Left lung (tissue), 10 donors: ENCODE results near the gene SLC17A9. TPM values are rescaled to one million over a fixed set of nuclear protein-coding genes. Genes with fewer than 3 reads are reported as not detected.

Source experiments
- ATAC-seq: fragments of 200-7000 bp; cut with Tn5 transposase; one replicate; pipeline ENCODE4 v1.9.1; 2020; ENCODE audit warnings: moderate library complexity
- DNase-seq, 4 donors: peaks; one replicate each; pipeline ENCODE4 v3.0.0-alpha.2; 2013 to 2020
- H3K27ac ChIP-seq, 2 donors: fragments of 200-600 bp; sonication (generic) in 1 of 2; one replicate each; pipeline versions ENCODE4 v1.5.0 to v1.8.0; 2020 to 2021
- H3K27me3 ChIP-seq, 2 donors: fragments of 200-600 bp; sonication (generic) in 1 of 2; one replicate each; pipeline versions ENCODE4 v1.5.0 to v1.8.0; 2020 to 2021
- H3K36me3 ChIP-seq, 2 donors: fragments of 200-600 bp; sonication (generic) in 1 of 2; one replicate each; pipeline versions ENCODE4 v1.5.0 to v1.8.0; 2020 to 2021
- H3K4me1 ChIP-seq, 2 donors: fragments of 200-600 bp; one replicate each; pipeline ENCODE4 v1.8.0; 2021
- H3K4me3 ChIP-seq, 2 donors: fragments of 200-600 bp; sonication (generic) in 1 of 2; one replicate each; pipeline versions ENCODE4 v1.5.0 to v1.8.0; 2020 to 2021; ENCODE audit warnings: mild to moderate bottlenecking in 1 of 2
- H3K9me3 ChIP-seq, 2 donors: fragments of 200-600 bp; sonication (generic) in 1 of 2; one replicate each; pipeline versions ENCODE4 v1.5.0 to v1.8.0; 2020 to 2021
- CTCF ChIP-seq, 2 donors: fragments of 200-600 bp; sonication (generic) in 1 of 2; IDR thresholded peaks; one replicate each; pipeline versions ENCODE4 v1.5.0 to v1.8.0; 2021; ENCODE audit warnings: antibody characterized with exemption in 2 of 2
- intact Hi-C, 2 donors: fragments of 100-400 bp; cut with DNase I; formaldehyde crosslinking; loops; one replicate each; pipeline versions ENCODE4 v1.11.2 to v1.14.2; 2022
- polyA plus RNA-seq, 6 donors: library from polyadenylated mRNA; unstranded; fragments of 120-200 nt; gene quantifications; one replicate each; pipeline ENCODE4 v1.2.1, GENCODE V29; 2013; ENCODE audit not compliant: insufficient read length in 6 of 6
- total RNA-seq, 2 donors: library from RNA; stranded (reverse); fragmentation: NEBNext Ultra II Directional; extraction: Animal tissue kit (Norgen Biotek cat#: 25700); gene quantifications; one replicate each; pipeline ENCODE4 v1.2.1, GENCODE V29; 2021
- donor health status: DM: no; HTN: yes; CAD: no.
- donor health status: DM: no; HTN: no; CAD: no.

The SLC17A9 gene
- total and polyA plus RNA-seq, 8 donors, result 2.1 to 18.1 (median 3.7) TPM

DNA sequence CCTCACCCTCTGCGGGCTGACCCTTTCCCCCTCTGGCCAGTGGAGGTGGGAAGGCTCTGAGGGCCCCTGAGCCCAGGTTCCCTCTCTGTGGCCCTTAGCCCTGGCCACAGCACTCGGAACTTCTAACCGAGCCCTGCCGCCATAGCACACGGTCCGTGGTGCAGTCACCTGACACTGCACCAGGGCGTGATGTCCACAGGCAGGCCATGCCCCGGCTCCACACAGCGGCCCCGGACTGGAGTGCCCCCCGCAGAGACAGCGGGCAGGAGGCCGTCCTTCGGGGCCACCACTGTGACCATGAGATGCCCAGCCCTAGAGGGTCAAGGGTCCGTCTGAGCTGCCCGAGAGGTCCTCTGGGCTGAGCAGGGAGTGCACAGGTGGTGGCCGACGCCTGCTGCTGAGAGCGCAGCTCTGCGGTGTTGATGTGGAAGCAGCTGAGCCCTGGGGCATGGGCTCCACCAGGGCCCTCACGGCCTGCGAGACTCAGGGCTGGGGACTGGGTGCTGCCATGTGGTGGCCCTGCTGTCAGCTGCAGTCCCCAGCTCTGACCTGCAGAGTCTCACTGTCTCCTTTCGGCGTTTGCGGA is 65.4 kb downstream of the SLC17A9 start:
- DNase-seq (peak in 1 of 4 donors; percentile 76), ATAC-seq (no peak)
- TF ChIP-seq CTCF (IDR thresholded peaks at IDR 0.05), result no peak
- H3K36me3 ChIP-seq, result no peaks in the 10 kb centered on the region
- H3K4me1 ChIP-seq, result no peaks in the 10 kb centered on the region
- H3K27me3 ChIP-seq, result peaks cover 47 to 100% of the 10 kb centered on the region in 2 donors
- no peak overlapping the region for H3K27ac ChIP-seq
- no peak overlapping the region for H3K4me3 ChIP-seq
- H3K9me3 ChIP-seq, result peaks cover 0 to 8% of the 10 kb centered on the region in 2 donors
- intact Hi-C loops, result no loop called here

Other genes starting within 250 kb of the SLC17A9 start
- 1 to 10 TPM in 1 of 2 donors, under 1 TPM in 1; 0.12 to 3.5 TPM for gene NTSR1, start 243.9 kb upstream of the SLC17A9 start, total RNA-seq
- gene NTSR1, start 243.9 kb upstream of the SLC17A9 start, polyA plus RNA-seq, result under 1 TPM; 0.03 to 0.14 (median 0.11) TPM
- 10 to 100 TPM in 1 of 2 donors, 1 to 10 TPM in 1; 6.1 to 10.1 TPM for gene MRGBP, start 156.2 kb upstream of the SLC17A9 start, total RNA-seq
- 10 to 100 TPM; 12.2 to 16.0 (median 15.2) TPM for gene MRGBP, start 156.2 kb upstream of the SLC17A9 start, polyA plus RNA-seq
- 10 to 100 TPM; 40.9 to 58.3 TPM for gene OGFR, start 147.9 kb upstream of the SLC17A9 start, total RNA-seq
- gene OGFR, start 147.9 kb upstream of the SLC17A9 start, polyA plus RNA-seq, result 10 to 100 TPM; 23.2 to 34.6 (median 28.7) TPM
- 1 to 10 TPM; 2.3 to 2.6 TPM for gene COL9A3, start 135.7 kb upstream of the SLC17A9 start, total RNA-seq
- 100 to 1,000 TPM in 1 of 6 donors, 10 to 100 TPM in 5; 50.6 to 107 (median 71.1) TPM for gene COL9A3, start 135.7 kb upstream of the SLC17A9 start, polyA plus RNA-seq
- gene TCFL5, start 90.9 kb upstream of the SLC17A9 start, total RNA-seq, result 1 to 10 TPM; 7.4 to 8.5 TPM
- 10 to 100 TPM; 10.3 to 13.7 (median 11.7) TPM for gene TCFL5, start 90.9 kb upstream of the SLC17A9 start, polyA plus RNA-seq
- 10 to 100 TPM; 38.1 to 45.7 TPM for gene DIDO1, start 26.2 kb upstream of the SLC17A9 start, total RNA-seq
- gene DIDO1, start 26.2 kb upstream of the SLC17A9 start, polyA plus RNA-seq, result 10 to 100 TPM; 57.5 to 65.9 (median 59.6) TPM
- 10 to 100 TPM; 24.5 to 25.4 TPM for gene GID8, start 14.6 kb upstream of the SLC17A9 start, total RNA-seq
- gene GID8, start 14.6 kb upstream of the SLC17A9 start, polyA plus RNA-seq, result 10 to 100 TPM; 44.5 to 52.6 (median 48.7) TPM
- gene BHLHE23, start 54.3 kb downstream of the SLC17A9 start, total RNA-seq, result not detected
- gene BHLHE23, start 54.3 kb downstream of the SLC17A9 start, polyA plus RNA-seq, result not detected